OCI-LY1 (cell line): ENCODE results near the gene STX17.
"Not testable (repeated sequence)": the region's sequence is repeated elsewhere in the genome, so short reads cannot be mapped to it uniquely, and the experiment has no call there.

ENCODE experiments used
- H2AFZ ChIP-seq: fragments of 200-600 bp; sonication (generic), shearing (Covaris generic); 2 replicates; pipeline ENCODE4 v1.6.0; 2014; ENCODE audit warnings: antibody characterized with exemption, mild to moderate bottlenecking, low read length
- H3F3A ChIP-seq: fragments of 200-600 bp; sonication (generic), shearing (Covaris generic); 2 replicates; pipeline ENCODE4 v1.6.0; 2014; ENCODE audit warnings: mild to moderate bottlenecking, antibody characterized with exemption, low read length, moderate library complexity; ENCODE audit not compliant: insufficient read depth
- H3K27ac ChIP-seq: fragments of 200-600 bp; sonication (generic); 2 replicates; pipeline ENCODE4 v1.5.1; 2014; ENCODE audit warnings: low read length, mixed run types, mild to moderate bottlenecking, low read depth; ENCODE audit not compliant: poor library complexity, severe bottlenecking
- H3K27me3 ChIP-seq: fragments of 200-600 bp; sonication (generic); 2 replicates; pipeline ENCODE4 v1.6.0; 2014; ENCODE audit warnings: antibody characterized with exemption, mild to moderate bottlenecking, low read length, moderate library complexity; ENCODE audit not compliant: insufficient read depth
- H3K36me3 ChIP-seq: fragments of 200-600 bp; sonication (generic); 2 replicates; pipeline ENCODE4 v1.6.1; 2014; ENCODE audit warnings: mild to moderate bottlenecking, antibody characterized with exemption, low read length, moderate library complexity, mixed read lengths; ENCODE audit not compliant: insufficient read depth
- H3K4me1 ChIP-seq: fragments of 200-600 bp; sonication (generic); 2 replicates; pipeline ENCODE4 v1.5.1; 2014; ENCODE audit warnings: mild to moderate bottlenecking, low read length, moderate library complexity; ENCODE audit not compliant: insufficient read depth, severe bottlenecking
- H3K4me2 ChIP-seq: fragments of 200-600 bp; sonication (generic), shearing (Covaris generic); 2 replicates; pipeline ENCODE4 v1.6.1; 2014; ENCODE audit warnings: low read length
- H3K4me3 ChIP-seq: fragments of 200-600 bp; sonication (generic); 2 replicates; pipeline ENCODE4 v1.5.1; 2014; ENCODE audit warnings: low read length, low read depth, mild to moderate bottlenecking, mixed read lengths; ENCODE audit not compliant: poor library complexity, severe bottlenecking
- H3K79me2 ChIP-seq: fragments of 200-600 bp; shearing (Covaris generic); 2 replicates; pipeline ENCODE4 v1.6.1; 2016; ENCODE audit warnings: mixed run types, low read length, mixed read lengths; ENCODE audit not compliant: insufficient read depth
- H3K9ac ChIP-seq: fragments of 200-600 bp; sonication (generic), shearing (Covaris generic); 2 replicates; pipeline ENCODE4 v1.6.1; 2014; ENCODE audit warnings: mild to moderate bottlenecking, low read length, mixed read lengths
- H3K9me2 ChIP-seq: fragments of 200-600 bp; sonication (generic), shearing (Covaris generic); 2 replicates; pipeline ENCODE4 v1.6.1; 2014; ENCODE audit warnings: low read depth, mild to moderate bottlenecking, low read length, mixed read lengths
- H3K9me3 ChIP-seq: fragments of 200-600 bp; shearing (Covaris generic); 2 replicates; pipeline ENCODE4 v1.6.1; 2014; ENCODE audit warnings: low read length, mixed read lengths
- H4K20me1 ChIP-seq: fragments of 200-600 bp; sonication (generic), shearing (Covaris generic); 2 replicates; pipeline ENCODE4 v1.6.0; 2016; ENCODE audit warnings: mild to moderate bottlenecking, low read length; ENCODE audit not compliant: insufficient read depth
- EZH2 ChIP-seq: fragments of 200-600 bp; sonication (generic), shearing (Covaris generic); IDR thresholded peaks from 2 replicates; pipeline ENCODE4 v1.8.0; 2017; ENCODE audit warnings: borderline replicate concordance, mixed run types, mild to moderate bottlenecking, antibody characterized with exemption, low read length, moderate library complexity, mixed read lengths
- TF ChIP-seq, protein P1 (sequence below): fragments of 200-600 bp; sonication (generic), shearing (Covaris generic); IDR thresholded peaks from 2 replicates; pipeline ENCODE4 v1.5.1; 2017; ENCODE audit warnings: mild to moderate bottlenecking, antibody characterized with exemption, low read length, moderate library complexity, mixed read lengths

STX17 gene

DNA sequence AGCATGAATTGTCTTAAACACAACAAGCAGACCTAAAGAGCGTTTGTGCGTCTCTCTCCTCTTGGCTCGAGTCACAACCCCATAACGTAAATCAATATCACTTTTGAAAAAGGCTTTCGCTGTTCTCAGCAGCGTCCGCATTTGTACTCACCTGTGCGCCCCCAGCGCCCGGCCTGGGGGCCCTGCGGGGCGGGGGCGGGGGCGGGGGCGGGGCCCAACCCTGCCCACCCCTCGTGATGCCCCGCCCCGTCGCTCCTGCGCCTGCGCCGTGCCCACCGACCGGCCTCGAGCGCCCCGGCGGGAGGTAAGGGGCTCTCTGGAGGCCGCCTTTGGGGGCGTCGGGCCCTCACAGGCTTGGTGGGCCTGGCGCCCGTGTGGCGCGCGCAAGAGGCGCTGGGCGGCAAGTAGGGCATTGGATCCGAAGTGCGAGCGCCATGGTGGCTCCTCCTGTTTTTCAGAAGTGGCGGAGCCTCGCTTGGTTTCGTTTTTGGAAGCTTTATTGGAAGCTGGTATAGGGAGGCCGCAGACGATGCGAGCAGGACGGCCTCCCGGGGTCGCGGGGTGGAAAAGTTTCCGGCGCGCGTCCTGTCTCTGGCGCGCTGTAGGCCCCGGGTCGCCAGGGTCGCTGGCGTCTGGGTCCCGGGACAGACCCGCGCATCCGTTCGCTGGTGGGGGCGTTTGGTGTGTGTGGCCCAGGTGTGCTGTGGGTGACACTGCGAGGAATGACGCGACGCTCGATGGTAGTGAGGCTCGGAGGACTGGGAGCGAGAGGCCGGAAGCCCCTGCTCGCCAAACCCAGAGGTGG, at the start of gene STX17:
Gene STX17, plus strand, starts transcription at position 252 of the 805 bp plus-strand sequence. CDS start 8,586 bp downstream, outside the sequence.
- H3K27ac ChIP-seq: no peak within 1 kb of the TSS
- 0 out of 2 replicates have a peak, but pooled peaks cover 3% of the 10 kb centered on the region for H3K79me2 ChIP-seq
- H3K4me1 ChIP-seq: peaks cover 20% of the 10 kb centered on the region
- H3K9me3 ChIP-seq: no peaks in the 10 kb centered on the region
- peak within 1 kb of the TSS; percentile 76 for H3K4me3 ChIP-seq
- peak within 1 kb of the TSS; percentile 73 for H3K4me2 ChIP-seq
- H3K36me3 ChIP-seq: no peaks in the 10 kb centered on the region
- no peaks in the 10 kb centered on the region for H3K9me2 ChIP-seq
- H2AFZ ChIP-seq: peak within 1 kb of the TSS; percentile 69
- peak within 1 kb of the TSS; percentile 74 for H3K9ac ChIP-seq
- H3K27me3 ChIP-seq: no peaks in the 10 kb centered on the region
- no peaks in the 10 kb centered on the region for H4K20me1 ChIP-seq
- TF ChIP-seq, protein P1, sequence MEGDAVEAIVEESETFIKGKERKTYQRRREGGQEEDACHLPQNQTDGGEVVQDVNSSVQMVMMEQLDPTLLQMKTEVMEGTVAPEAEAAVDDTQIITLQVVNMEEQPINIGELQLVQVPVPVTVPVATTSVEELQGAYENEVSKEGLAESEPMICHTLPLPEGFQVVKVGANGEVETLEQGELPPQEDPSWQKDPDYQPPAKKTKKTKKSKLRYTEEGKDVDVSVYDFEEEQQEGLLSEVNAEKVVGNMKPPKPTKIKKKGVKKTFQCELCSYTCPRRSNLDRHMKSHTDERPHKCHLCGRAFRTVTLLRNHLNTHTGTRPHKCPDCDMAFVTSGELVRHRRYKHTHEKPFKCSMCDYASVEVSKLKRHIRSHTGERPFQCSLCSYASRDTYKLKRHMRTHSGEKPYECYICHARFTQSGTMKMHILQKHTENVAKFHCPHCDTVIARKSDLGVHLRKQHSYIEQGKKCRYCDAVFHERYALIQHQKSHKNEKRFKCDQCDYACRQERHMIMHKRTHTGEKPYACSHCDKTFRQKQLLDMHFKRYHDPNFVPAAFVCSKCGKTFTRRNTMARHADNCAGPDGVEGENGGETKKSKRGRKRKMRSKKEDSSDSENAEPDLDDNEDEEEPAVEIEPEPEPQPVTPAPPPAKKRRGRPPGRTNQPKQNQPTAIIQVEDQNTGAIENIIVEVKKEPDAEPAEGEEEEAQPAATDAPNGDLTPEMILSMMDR: no peak
- no peak for TF ChIP-seq EZH2
- H3F3A ChIP-seq: no peaks in the 10 kb centered on the region

DNA sequence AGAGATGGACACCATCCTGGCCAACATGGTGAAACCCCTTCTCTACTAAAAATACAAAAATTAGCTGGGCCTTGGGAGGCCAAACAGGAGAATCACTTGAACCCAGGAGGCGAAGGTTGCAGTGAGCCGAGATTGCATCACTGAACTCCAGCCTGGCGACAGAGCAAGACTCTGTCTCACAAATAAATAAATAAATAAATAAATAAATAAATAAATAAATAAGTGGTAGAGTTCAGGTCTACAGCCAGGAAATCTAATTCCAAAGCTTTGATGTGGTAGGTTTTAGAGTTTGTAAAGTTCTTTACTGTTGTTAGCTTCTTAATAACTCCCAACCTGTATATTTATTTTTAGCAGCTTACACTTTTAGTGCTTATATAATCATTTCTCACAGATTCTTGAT, 48.9 kb upstream of the STX17 start:
- not testable (repeated sequence) for H3K9me3 ChIP-seq, H3K79me2 ChIP-seq, H3K4me2 ChIP-seq, H3K9me2 ChIP-seq, H3K27ac ChIP-seq, H3K36me3 ChIP-seq, H3K27me3 ChIP-seq, H3F3A ChIP-seq, H2AFZ ChIP-seq, H3K4me3 ChIP-seq, H3K9ac ChIP-seq, H4K20me1 ChIP-seq, H3K4me1 ChIP-seq

DNA sequence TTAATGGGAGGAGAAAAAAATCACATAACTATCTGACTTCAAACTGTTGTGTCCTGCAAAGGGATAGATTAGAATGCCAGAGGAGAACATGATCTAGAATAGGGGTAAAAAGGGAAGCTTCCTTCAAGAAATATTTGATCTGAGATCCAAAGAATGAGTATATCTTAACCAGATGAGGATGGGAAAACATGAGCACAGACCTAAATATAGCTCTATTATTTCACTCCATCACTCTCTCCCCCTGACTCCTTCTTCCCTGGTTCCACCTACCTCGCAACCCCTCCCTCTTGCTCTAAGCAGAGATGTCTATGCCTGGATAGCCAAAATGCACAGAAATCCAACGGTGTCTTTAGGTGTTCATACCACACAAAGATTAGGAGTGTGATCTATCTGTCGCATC, 48.4 kb upstream of the STX17 start:
- no peaks in the 10 kb centered on the region for H3F3A ChIP-seq
- no peaks in the 10 kb centered on the region for H3K9me2 ChIP-seq
- TF ChIP-seq, protein P1: no peak
- TF ChIP-seq EZH2: no peak
- no peaks in the 10 kb centered on the region for H3K9me3 ChIP-seq
- no peaks in the 10 kb centered on the region for H3K36me3 ChIP-seq
- no peak overlapping the region for H3K4me2 ChIP-seq
- no peak overlapping the region for H3K27ac ChIP-seq
- no peak overlapping the region for H3K4me3 ChIP-seq
- no peaks in the 10 kb centered on the region for H3K4me1 ChIP-seq
- H3K9ac ChIP-seq: no peak overlapping the region
- H4K20me1 ChIP-seq: no peaks in the 10 kb centered on the region
- H3K27me3 ChIP-seq: no peaks in the 10 kb centered on the region
- H3K79me2 ChIP-seq: no peaks in the 10 kb centered on the region
- no peak overlapping the region for H2AFZ ChIP-seq
